Activated CD4-positive, alpha-beta T cell treated with anti-CD3 and anti-CD28 coated beads, Interleukin-2, amount 50 U/mL, for 48 hours (primary cell): ENCODE results near the gene PDLIM5.

Experiments used
- DNase-seq, 2 experiments: peaks; one replicate each; pipeline ENCODE4 v3.0.0-alpha.2; 2020

Gene PDLIM5

GRCh38 chr4:94428884-94429283 lies 22.9 kb upstream of the PDLIM5 start:
- DNase-seq = no peak

- DNase-seq = no peak
Measured at GRCh38 chr4:94430406-94430805, 21.3 kb upstream of the PDLIM5 start.

- DNase-seq = no peak
Measured at GRCh38 chr4:94431388-94431787, 20.4 kb upstream of the PDLIM5 start.

- no peak for DNase-seq
Measured at GRCh38 chr4:94434505-94434904, 17.2 kb upstream of the PDLIM5 start.

- no peak for DNase-seq
Measured at GRCh38 chr4:94435874-94436273, 15.9 kb upstream of the PDLIM5 start.

GRCh38 chr4:94436512-94436911 lies 15.2 kb upstream of the PDLIM5 start:
- no peak for DNase-seq

GRCh38 chr4:94439606-94440005 lies 12.1 kb upstream of the PDLIM5 start:
- DNase-seq = no peak

- DNase-seq = no peak
Measured at GRCh38 chr4:94441838-94442237, 9.9 kb upstream of the PDLIM5 start.

- DNase-seq = no peak
Measured at GRCh38 chr4:94442251-94442650, 9.5 kb upstream of the PDLIM5 start.

- no peak for DNase-seq
Measured at GRCh38 chr4:94446386-94446785, 5.4 kb upstream of the PDLIM5 start.

- DNase-seq = no peak
Measured at GRCh38 chr4:94447754-94448411, 3.9 kb upstream of the PDLIM5 start.

GRCh38 chr4:94448815-94449375 lies 2.8 kb upstream of the PDLIM5 start:
- DNase-seq = no peak

GRCh38 chr4:94451051-94451694 lies 569 bp upstream of the PDLIM5 start:
- DNase-seq = no peak

- peak; percentile 31 to 44 for DNase-seq
Measured at GRCh38 chr4:94452476-94453371, 982 bp downstream of the PDLIM5 start.

- no peak for DNase-seq
Measured at GRCh38 chr4:94453391-94453963, 1.7 kb downstream of the PDLIM5 start.

GRCh38 chr4:94454405-94454804 lies 2.7 kb downstream of the PDLIM5 start:
- DNase-seq = no peak

- no peak for DNase-seq
Measured at GRCh38 chr4:94455081-94455480, 3.3 kb downstream of the PDLIM5 start.

GRCh38 chr4:94457692-94458106 lies 6.0 kb downstream of the PDLIM5 start:
- DNase-seq = no peak

- no peak for DNase-seq
Measured at GRCh38 chr4:94458682-94459081, 6.9 kb downstream of the PDLIM5 start.

- no peak for DNase-seq
Measured at GRCh38 chr4:94459462-94460161, 7.9 kb downstream of the PDLIM5 start.

GRCh38 chr4:94461506-94461905 lies 9.8 kb downstream of the PDLIM5 start:
- no peak for DNase-seq

- DNase-seq = no peak
Measured at GRCh38 chr4:94462572-94462971, 10.8 kb downstream of the PDLIM5 start.
